BE2C (cell line): ENCODE results near the gene FAM180B. TPM values are rescaled to one million over a fixed set of nuclear protein-coding genes. Genes with fewer than 3 reads are reported as not detected.
"Not testable (repeated sequence)": the region's sequence is repeated elsewhere in the genome, so short reads cannot be mapped to it uniquely, and the experiment has no call there.

Experiments used
- DNase-seq: peaks from one replicate; pipeline ENCODE4 v3.0.0-alpha.2; 2020
- H3K27me3 ChIP-seq: fragments of 250-450 bp; sonication (Bioruptor Pico); 2 replicates; pipeline ENCODE4 v1.5.1; 2020; ENCODE audit warnings: mild to moderate bottlenecking
- H3K36me3 ChIP-seq: fragments of 250-450 bp; sonication (Bioruptor Pico); 2 replicates; pipeline ENCODE4 v1.5.1; 2020; ENCODE audit warnings: mild to moderate bottlenecking
- H3K4me1 ChIP-seq: fragments of 250-450 bp; sonication (Bioruptor Pico); 2 replicates; pipeline ENCODE4 v1.5.1; 2020
- H3K4me3 ChIP-seq: 2 replicates; pipeline ENCODE4 v1.5.1; 2011; ENCODE audit warnings: low read depth, low read length
- H3K9me3 ChIP-seq: fragments of 250-450 bp; sonication (Bioruptor Pico); 2 replicates; pipeline ENCODE4 v1.5.1; 2020
- CTCF ChIP-seq: IDR thresholded peaks from 2 replicates; pipeline ENCODE4 v1.5.1; 2012; ENCODE audit warnings: mild to moderate bottlenecking, low read depth, low read length
- polyA plus RNA-seq: library from polyadenylated mRNA; unstranded; fragments of >200 nt; gene quantifications from one replicate; pipeline ENCODE4 v1.2.1, GENCODE V29; 2012; ENCODE audit warnings: low read depth, missing spikeins; ENCODE audit not compliant: insufficient read length, insufficient read depth

Gene FAM180B
- not detected for polyA plus RNA-seq

- TF ChIP-seq CTCF = no peak
Measured at GRCh38 chr11:47586098-47586855, at the start of gene FAM180B. TSS of gene FAM180B (plus strand) at chr11:47586678. CDS start at chr11:47586769, 91 bp downstream.

GRCh38 chr11:47536915-47537314, 49.6 kb upstream of the FAM180B start:
- Histone ChIP-seq H3K4me3 (no peak overlapping the region), H3K27me3 (no peaks in the 10 kb centered on the region), H3K9me3 (no peaks in the 10 kb centered on the region), H3K36me3 (no peaks in the 10 kb centered on the region), H3K4me1 (no peaks in the 10 kb centered on the region)
- TF ChIP-seq CTCF = no peak
- DNase-seq = no peak

More at GRCh38 chr11:47586098-47586855, at the start of gene FAM180B:
- no peaks in the 10 kb centered on the region for H3K9me3 ChIP-seq
- no peaks in the 10 kb centered on the region for H3K4me1 ChIP-seq
- no peak for DNase-seq
- H3K27me3 ChIP-seq = no peaks in the 10 kb centered on the region
- H3K36me3 ChIP-seq = peaks cover 14% of the 10 kb centered on the region
- no peak within 1 kb of the TSS for H3K4me3 ChIP-seq

GRCh38 chr11:47538741-47539565, 47.5 kb upstream of the FAM180B start:
- Histone ChIP-seq H3K4me3 (no peak overlapping the region), H3K27me3 (no peaks in the 10 kb centered on the region), H3K4me1 (no peaks in the 10 kb centered on the region), H3K9me3 (no peaks in the 10 kb centered on the region), H3K36me3 (no peaks in the 10 kb centered on the region)
- DNase-seq = no peak
- no peak for TF ChIP-seq CTCF

- Histone ChIP-seq H3K4me3 (no peak overlapping the region), H3K4me1 (no peaks in the 10 kb centered on the region), H3K9me3 (no peaks in the 10 kb centered on the region), H3K36me3 (no peaks in the 10 kb centered on the region), H3K27me3 (no peaks in the 10 kb centered on the region)
- TF ChIP-seq CTCF = no peak
- DNase-seq = no peak
Measured at GRCh38 chr11:47539681-47540039, 46.8 kb upstream of the FAM180B start.

GRCh38 chr11:47541070-47541469, 45.4 kb upstream of the FAM180B start:
- TF ChIP-seq CTCF = no peak
- Histone ChIP-seq H3K4me3 (no peak overlapping the region), H3K9me3 (no peaks in the 10 kb centered on the region), H3K36me3 (no peaks in the 10 kb centered on the region), H3K4me1 (no peaks in the 10 kb centered on the region), H3K27me3 (no peaks in the 10 kb centered on the region)
- DNase-seq = no peak

GRCh38 chr11:47545298-47545697, 41.2 kb upstream of the FAM180B start:
- TF ChIP-seq CTCF = no peak
- no peaks in the 10 kb centered on the region for H3K36me3 ChIP-seq

GRCh38 chr11:47546274-47546673, 40.2 kb upstream of the FAM180B start:
- H3K4me3 ChIP-seq, DNase-seq, H3K4me1 ChIP-seq, H3K36me3 ChIP-seq, H3K27me3 ChIP-seq, H3K9me3 ChIP-seq: not testable (repeated sequence)

More at GRCh38 chr11:47545298-47545697, 41.2 kb upstream of the FAM180B start:
- DNase-seq = no peak
- no peaks in the 10 kb centered on the region for H3K27me3 ChIP-seq
- no peaks in the 10 kb centered on the region for H3K9me3 ChIP-seq
- H3K4me3 ChIP-seq = no peak overlapping the region
- no peaks in the 10 kb centered on the region for H3K4me1 ChIP-seq
